Effector memory CD8-positive, alpha-beta T cell (primary cell): ENCODE results near the gene SCCPDH.
"Not testable (repeated sequence)": the region's sequence is repeated elsewhere in the genome, so short reads cannot be mapped to it uniquely, and the experiment has no call there.

ENCODE experiments used
- ATAC-seq: fragments of 150-1000 bp; cut with Tn5 transposase; replicated peaks from 2 replicates; pipeline ENCODE4 v1.10.0; 2021; ENCODE audit warnings: mild to moderate bottlenecking, moderate library complexity
- DNase-seq, 3 experiments: peaks; one replicate each; pipeline ENCODE4 v3.0.0; 2021
- H3K27ac Mint-ChIP-seq, 2 donors: one replicate each; pipeline ENCODE4 v1.8.0; 2022; ENCODE audit warnings: mild to moderate bottlenecking in 2 of 2, mixed read lengths in 2 of 2, moderate library complexity in 2 of 2
- H3K27me3 Mint-ChIP-seq, 2 donors: one replicate each; pipeline ENCODE4 v1.8.0; 2022; ENCODE audit warnings: mixed read lengths in 2 of 2
- H3K36me3 Mint-ChIP-seq: one replicate; pipeline ENCODE4 v1.8.0; 2022; ENCODE audit warnings: mild to moderate bottlenecking, moderate library complexity, mixed read lengths; ENCODE audit not compliant: insufficient read depth
- H3K4me1 Mint-ChIP-seq, 2 donors: one replicate each; pipeline ENCODE4 v1.8.0; 2022; ENCODE audit warnings: low read depth in 2 of 2, mixed read lengths in 2 of 2
- H3K4me3 Mint-ChIP-seq, 2 donors: one replicate each; pipeline ENCODE4 v1.8.0; 2022; ENCODE audit warnings: mild to moderate bottlenecking in 2 of 2, mixed read lengths in 2 of 2, moderate library complexity in 2 of 2
- H3K9me3 Mint-ChIP-seq, 2 donors: one replicate each; pipeline ENCODE4 v1.8.0; 2022; ENCODE audit warnings: mixed read lengths in 2 of 2

SCCPDH gene

DNA sequence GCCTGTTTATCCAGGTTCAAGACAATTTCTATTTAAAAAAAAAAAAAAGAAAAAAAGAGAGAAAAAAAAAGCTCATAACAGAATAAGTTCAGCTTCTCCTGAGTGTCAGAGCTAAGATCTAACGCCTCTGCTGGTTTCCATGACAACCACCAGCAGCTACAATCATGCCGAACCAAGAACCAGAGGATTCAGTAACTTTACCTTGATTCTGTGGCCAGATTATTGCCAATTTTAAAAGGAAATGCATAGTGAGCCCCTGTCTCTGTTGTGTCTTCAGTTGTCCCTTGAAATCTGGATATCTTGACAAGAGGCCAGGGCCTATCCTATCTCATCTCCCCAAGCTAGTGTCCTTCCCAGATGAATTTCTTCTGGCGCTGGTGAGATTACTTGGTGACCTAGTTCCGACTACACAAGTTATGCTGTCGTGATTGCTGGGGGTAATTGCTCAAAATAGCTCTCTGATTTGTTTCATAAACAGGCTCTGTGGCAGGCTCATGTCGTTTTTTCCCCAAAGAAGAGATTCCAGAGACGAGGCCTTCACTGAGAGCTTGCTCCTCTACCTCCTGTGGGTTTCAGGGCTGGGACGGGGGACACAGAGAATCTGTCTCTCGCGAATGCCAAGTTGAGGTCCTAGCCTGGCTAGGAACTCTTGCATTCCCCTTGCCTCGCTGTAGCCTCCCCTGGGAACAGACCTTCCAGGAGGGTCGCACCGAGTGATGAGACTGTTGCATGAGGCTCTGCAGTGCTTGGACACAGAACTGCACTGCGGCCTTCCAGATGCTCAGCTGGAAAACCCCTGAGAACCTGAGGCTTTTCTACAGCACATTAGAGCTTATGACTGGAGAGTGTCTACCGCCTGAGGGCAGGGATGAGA, 32.4 kb upstream of the SCCPDH start:
- Mint-ChIP-seq H3K27me3 (peaks cover 5 to 8% of the 10 kb centered on the region in 2 donors), H3K9me3 (peaks cover 0 to 8% of the 10 kb centered on the region in 2 donors), H3K4me3 (no peak overlapping the region), H3K27ac (peak overlapping the region; percentile 20 to 93), H3K36me3 (peaks cover 8% of the 10 kb centered on the region), H3K4me1 (peaks cover 2 to 3% of the 10 kb centered on the region in 2 donors)
- DNase-seq (no peak), ATAC-seq (no peak)

DNA sequence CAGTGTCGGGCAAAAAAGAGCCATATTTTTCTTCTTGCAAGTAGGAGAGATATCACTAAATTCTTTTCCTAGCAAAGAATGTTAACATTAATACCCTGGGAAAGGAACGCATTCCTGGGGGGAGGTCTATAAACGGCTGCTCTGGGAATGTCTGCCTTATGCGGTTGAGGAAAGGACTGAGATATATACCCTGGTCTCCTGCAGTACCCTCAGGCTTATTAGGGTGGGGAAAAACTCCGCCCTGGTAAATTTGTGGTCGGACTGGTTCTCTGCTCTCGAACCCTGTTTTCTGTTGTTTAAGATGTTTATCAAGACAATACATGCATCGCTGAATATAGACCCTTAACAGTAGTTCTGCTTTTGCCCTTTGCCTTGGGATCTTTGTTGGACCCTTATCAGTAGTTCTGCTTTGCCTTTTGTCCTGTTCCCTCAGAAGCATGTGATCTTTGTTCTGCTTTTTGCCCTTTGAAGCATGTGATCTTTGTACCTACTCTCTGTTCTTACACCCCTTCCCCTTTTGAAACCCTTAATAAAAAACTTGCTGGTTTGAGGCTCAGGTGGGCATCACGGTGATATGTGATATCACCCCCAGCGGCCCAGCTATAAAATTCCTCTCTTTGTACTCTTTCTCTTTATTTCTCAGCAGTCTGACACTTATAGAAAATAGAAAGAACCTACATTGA, 29.9 kb upstream of the SCCPDH start:
- ATAC-seq, DNase-seq, H3K36me3 Mint-ChIP-seq, H3K4me3 Mint-ChIP-seq, H3K27me3 Mint-ChIP-seq, H3K9me3 Mint-ChIP-seq: not testable (repeated sequence)
- H3K27ac Mint-ChIP-seq: peak overlapping the region in 1 of 2 donors; percentile 26
- H3K4me1 Mint-ChIP-seq: peaks cover 7 to 11% of the 10 kb centered on the region in 2 donors

DNA sequence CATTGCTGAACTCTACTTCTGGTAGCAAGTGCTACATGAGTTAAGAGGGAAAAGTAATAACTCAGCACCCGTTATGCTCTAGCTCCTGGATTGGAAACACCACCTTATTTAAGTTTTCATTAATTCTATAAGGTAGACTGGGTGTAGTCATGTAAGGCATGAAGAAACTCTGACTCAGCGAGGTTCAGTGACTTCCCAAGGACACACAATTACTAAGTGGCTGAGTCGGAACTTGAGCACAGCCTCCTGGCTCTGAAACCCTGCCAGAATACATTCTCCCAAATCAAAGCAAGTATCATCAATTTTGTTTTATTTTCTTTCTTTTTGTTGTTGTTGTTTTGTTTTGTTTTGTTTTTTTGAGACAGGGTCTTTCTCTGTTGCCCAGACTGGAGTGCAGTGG, 29.1 kb upstream of the SCCPDH start:
- DNase-seq: no peak
- no peaks in the 10 kb centered on the region for H3K27me3 Mint-ChIP-seq
- H3K9me3 Mint-ChIP-seq: peaks cover 0 to 8% of the 10 kb centered on the region in 2 donors
- peaks cover 8 to 11% of the 10 kb centered on the region in 2 donors for H3K4me1 Mint-ChIP-seq
- H3K4me3 Mint-ChIP-seq: no peak overlapping the region
- H3K27ac Mint-ChIP-seq: no peak overlapping the region
- no peak for ATAC-seq
- peaks cover 8% of the 10 kb centered on the region for H3K36me3 Mint-ChIP-seq

DNA sequence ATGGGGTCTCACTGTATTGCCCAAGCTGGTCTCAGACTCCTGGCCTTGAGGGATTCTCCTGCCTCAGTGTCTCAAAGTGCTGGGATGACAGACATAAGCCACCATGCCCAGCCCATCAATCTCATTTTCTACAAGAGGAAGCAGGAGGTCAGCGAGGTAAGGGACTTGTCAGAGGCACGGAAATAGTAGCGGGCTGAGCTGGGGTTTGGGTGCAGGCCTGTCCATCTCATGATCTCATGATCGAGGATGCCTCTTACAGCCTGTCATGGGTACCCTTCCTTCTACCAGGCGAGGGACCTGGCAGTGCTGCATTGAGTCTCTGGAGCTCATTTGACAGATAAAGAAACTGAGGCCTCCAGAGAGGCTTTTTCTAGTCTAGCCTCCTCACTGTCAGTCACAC, 28.5 kb upstream of the SCCPDH start:
- ATAC-seq (no peak), DNase-seq (no peak)
- peaks cover 8% of the 10 kb centered on the region for H3K36me3 Mint-ChIP-seq
- H3K27ac Mint-ChIP-seq: no peak overlapping the region
- peaks cover 8 to 11% of the 10 kb centered on the region in 2 donors for H3K4me1 Mint-ChIP-seq
- no peak overlapping the region for H3K4me3 Mint-ChIP-seq
- no peaks in the 10 kb centered on the region for H3K27me3 Mint-ChIP-seq
- peaks cover 0 to 8% of the 10 kb centered on the region in 2 donors for H3K9me3 Mint-ChIP-seq

DNA sequence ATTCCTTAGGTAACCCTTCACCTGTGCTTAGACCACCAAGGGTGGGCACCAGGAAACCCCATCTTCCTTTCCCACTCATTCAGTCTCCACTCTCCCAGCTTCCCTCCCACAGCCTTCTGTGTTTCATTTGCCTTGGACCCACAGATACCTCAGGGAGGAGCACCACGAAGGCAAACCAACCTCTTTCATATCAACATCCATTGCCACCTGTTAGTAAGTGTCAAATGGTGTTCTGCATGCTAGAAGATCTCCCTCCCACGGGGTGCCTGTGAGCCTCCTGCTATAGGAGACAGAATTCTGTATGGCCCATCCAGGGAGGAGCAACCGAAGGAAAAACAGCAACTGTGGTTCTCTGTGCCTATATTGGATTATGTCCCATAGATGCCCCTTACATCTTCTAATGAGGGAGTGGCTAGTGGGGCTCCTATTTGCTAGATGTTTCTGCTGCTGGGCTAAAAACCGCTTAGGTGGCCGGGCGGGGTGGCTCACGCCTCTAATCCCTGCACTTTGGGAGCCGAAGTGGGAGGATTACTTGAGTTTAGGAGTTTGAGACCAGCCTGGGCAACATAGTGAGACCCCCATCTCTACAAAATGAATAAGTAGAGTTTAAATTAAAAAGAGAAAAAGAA, 25.6 kb upstream of the SCCPDH start:
- DNase-seq (no peak), ATAC-seq (no peak)
- peaks cover 8% of the 10 kb centered on the region for H3K36me3 Mint-ChIP-seq
- H3K27ac Mint-ChIP-seq: peak overlapping the region; percentile 7 to 88
- H3K4me3 Mint-ChIP-seq: peak overlapping the region; percentile 72 to 79
- peaks cover 8 to 9% of the 10 kb centered on the region in 2 donors for H3K4me1 Mint-ChIP-seq
- H3K27me3 Mint-ChIP-seq: peaks cover 2 to 3% of the 10 kb centered on the region in 2 donors
- peaks cover 0 to 7% of the 10 kb centered on the region in 2 donors for H3K9me3 Mint-ChIP-seq

DNA sequence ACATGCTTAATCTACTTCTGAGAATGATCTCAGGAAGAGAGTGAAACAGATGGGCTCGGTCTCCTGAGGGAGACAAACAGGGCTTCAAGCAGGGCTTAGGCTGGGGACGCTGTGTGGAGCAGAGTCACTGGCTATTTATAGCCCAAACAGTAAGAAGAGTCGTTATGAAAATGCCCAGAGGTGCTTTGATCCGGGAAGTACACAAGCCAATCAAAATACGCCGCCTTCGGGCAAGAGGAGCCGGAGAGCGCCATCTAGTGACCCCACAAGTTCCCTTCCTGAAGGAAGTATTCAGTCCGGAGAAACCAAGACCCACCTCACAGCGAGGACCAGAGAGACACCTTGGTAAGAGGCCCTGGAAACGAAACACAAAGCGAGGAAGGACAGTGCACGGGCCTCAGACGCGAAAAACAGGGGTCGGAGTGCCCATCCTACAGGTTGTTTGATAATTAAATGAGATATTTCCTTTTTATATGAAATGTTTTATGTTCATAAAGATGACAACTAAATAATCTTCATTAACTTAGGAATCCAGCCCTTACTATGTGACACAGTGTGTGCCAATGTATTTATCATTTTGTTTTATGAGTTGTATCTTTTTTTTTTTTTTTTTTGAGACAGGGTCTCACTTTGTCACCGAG, 25.0 kb upstream of the SCCPDH start:
- Mint-ChIP-seq H3K4me3 (peak overlapping the region; percentile 72 to 79), H3K9me3 (peaks cover 0 to 7% of the 10 kb centered on the region in 2 donors), H3K36me3 (peaks cover 8% of the 10 kb centered on the region), H3K4me1 (peaks cover 8 to 9% of the 10 kb centered on the region in 2 donors), H3K27me3 (peaks cover 8% of the 10 kb centered on the region in 2 donors), H3K27ac (peak overlapping the region; percentile 7 to 88)
- peak; percentile 59 to 73 (median 73) for DNase-seq
- peak; percentile 93 for ATAC-seq

DNA sequence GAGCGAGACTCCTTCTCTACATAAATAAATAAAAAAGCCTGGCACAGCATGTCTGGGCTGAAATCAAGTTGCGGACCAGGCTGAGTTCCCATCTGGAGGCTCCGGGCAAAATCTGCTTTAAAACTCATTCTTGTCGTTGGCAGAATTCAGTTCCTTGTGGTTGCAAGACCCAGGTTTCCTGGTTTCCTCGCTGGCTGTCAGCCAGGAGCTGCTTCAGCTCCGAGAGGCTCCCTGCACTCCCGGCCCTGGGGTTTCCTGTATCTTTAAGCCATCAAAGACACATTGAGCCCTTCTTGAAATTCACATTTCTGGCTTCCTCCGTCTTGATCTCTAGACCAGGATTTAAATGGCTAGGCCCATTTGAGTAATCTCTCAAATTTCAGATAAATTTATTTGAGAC, 20.6 kb upstream of the SCCPDH start:
- no peaks in the 10 kb centered on the region for H3K36me3 Mint-ChIP-seq
- peaks cover 5 to 7% of the 10 kb centered on the region in 2 donors for H3K4me1 Mint-ChIP-seq
- DNase-seq: no peak
- no peak overlapping the region for H3K27ac Mint-ChIP-seq
- no peak overlapping the region for H3K4me3 Mint-ChIP-seq
- H3K9me3 Mint-ChIP-seq: no peaks in the 10 kb centered on the region
- ATAC-seq: no peak
- H3K27me3 Mint-ChIP-seq: peaks cover 9 to 14% of the 10 kb centered on the region in 2 donors

DNA sequence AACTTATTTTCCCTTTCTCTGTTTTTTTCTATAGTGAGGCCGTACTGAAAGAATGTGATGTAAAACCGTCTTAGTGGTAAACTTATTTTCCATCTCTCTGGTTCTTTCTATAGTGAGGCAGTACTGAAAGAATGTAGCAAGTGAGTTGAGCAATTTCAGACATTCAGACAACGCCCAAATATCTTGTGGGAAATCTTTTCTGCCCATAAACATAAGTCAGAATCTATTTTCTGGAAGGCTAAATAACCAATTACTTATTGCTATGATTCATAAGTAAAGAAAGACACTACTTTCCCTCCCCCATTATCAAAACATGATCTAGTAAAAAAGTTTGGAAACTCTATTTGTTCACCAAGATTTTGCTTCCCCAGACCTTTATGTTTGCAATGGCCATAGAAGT, 18.8 kb upstream of the SCCPDH start:
- Mint-ChIP-seq H3K4me3 (no peak overlapping the region), H3K27me3 (peaks cover 9 to 21% of the 10 kb centered on the region in 2 donors), H3K4me1 (no peaks in the 10 kb centered on the region), H3K27ac (no peak overlapping the region), H3K9me3 (peaks cover 0 to 2% of the 10 kb centered on the region in 2 donors), H3K36me3 (no peaks in the 10 kb centered on the region)
- ATAC-seq: no peak
- DNase-seq: no peak

DNA sequence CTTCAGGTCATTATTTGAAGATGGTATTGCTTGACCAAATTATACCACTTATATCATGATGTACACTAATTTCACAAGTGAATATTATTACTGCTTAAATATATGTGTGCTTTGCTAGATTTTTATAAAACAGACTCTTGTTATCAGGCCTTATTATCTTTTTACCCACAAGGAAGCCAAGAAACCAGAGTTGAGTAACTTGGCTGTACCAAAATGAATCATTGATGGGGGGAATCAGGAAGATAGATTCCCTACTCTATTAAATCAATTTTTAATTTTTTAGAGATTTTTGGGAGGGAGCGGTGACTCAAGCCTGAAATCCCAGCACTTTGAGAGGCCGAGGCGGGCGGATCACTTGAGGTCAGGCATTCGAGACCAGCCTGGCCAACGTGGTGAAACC, 16.0 kb upstream of the SCCPDH start:
- H3K4me3 Mint-ChIP-seq: no peak overlapping the region
- peaks cover 27 to 30% of the 10 kb centered on the region in 2 donors for H3K27me3 Mint-ChIP-seq
- no peaks in the 10 kb centered on the region for H3K36me3 Mint-ChIP-seq
- H3K4me1 Mint-ChIP-seq: no peaks in the 10 kb centered on the region
- ATAC-seq (no peak), DNase-seq (no peak)
- no peak overlapping the region for H3K27ac Mint-ChIP-seq
- H3K9me3 Mint-ChIP-seq: peaks cover 0 to 2% of the 10 kb centered on the region in 2 donors

DNA sequence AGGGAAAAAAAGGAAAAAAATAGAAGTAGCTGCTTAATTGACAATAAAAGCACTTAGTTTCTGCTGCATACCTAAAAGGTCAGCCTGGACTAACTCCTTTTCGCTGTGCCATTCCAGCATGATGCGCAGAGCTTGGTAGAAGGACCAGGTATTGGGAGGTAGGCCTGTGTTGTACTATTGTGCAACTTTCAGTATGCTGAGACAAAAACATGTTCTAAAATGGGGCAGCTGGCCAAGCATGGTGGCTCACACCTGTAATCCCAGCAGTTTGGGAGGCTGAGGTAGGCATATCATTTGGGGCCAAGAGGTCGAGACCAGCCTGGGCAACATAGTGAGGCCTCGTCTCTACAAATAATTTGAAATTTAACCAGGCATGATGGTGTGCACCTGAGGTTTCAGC, 15.0 kb upstream of the SCCPDH start:
- ATAC-seq (no peak), DNase-seq (no peak)
- Mint-ChIP-seq H3K4me3 (no peak overlapping the region), H3K27me3 (peaks cover 19 to 22% of the 10 kb centered on the region in 2 donors), H3K4me1 (no peaks in the 10 kb centered on the region), H3K27ac (no peak overlapping the region), H3K9me3 (peaks cover 0 to 2% of the 10 kb centered on the region in 2 donors), H3K36me3 (no peaks in the 10 kb centered on the region)

DNA sequence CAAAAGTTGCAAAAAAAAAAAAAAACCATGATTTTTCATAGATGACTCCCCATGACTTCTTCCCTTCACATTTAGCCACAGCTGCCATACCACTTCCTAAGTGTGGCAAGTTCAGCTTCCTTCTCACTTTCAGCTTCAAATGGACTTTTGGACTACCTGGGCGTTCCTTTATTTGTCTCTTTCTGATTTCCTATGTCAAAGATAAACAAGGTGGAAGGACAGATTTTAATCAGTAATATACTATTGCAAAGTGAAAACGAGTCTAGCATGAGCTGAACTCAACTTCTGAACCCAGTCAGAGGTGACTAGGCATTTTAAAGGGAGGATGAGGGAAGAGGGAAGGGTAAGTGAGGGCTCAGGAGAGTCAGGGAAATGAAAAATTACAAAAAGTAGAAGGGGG, 14.4 kb upstream of the SCCPDH start:
- no peak overlapping the region for H3K4me3 Mint-ChIP-seq
- ATAC-seq: no peak

DNA sequence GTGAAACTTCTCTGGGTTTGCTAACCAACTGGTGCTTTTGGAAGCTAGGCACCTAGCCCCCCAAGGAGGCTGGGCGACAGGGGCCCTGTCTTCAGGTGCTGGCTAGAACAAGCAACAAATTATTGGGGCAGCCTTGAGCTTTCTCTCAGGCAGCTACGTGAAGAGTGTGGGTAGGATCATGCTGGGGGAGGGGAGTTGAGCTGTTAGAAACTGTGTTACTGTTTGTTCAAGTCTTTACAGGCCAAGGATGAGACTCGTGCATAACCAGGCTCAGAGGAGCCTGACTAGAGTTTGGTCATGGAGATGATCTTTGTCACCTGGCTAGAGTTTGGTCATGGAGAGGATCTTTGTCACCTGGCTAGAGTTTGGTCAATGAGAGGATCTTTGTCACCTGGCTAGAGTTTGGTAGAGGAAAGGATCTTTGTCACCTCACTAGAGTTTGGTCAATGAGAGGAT, 12.6 kb upstream of the SCCPDH start:
- no peaks in the 10 kb centered on the region for H3K4me1 Mint-ChIP-seq
- H3K27ac Mint-ChIP-seq: no peak overlapping the region
- peaks cover 0 to 2% of the 10 kb centered on the region in 2 donors for H3K9me3 Mint-ChIP-seq
- DNase-seq: no peak
- no peak overlapping the region for H3K4me3 Mint-ChIP-seq
- H3K27me3 Mint-ChIP-seq: peaks cover 31 to 40% of the 10 kb centered on the region in 2 donors
- H3K36me3 Mint-ChIP-seq: no peaks in the 10 kb centered on the region
- ATAC-seq: no peak

More for the DNA sequence above, 14.4 kb upstream of the SCCPDH start:
- H3K27me3 Mint-ChIP-seq: peaks cover 16 to 23% of the 10 kb centered on the region in 2 donors
- no peak overlapping the region for H3K27ac Mint-ChIP-seq
- peaks cover 0 to 2% of the 10 kb centered on the region in 2 donors for H3K9me3 Mint-ChIP-seq
- no peaks in the 10 kb centered on the region for H3K36me3 Mint-ChIP-seq
- no peaks in the 10 kb centered on the region for H3K4me1 Mint-ChIP-seq
- DNase-seq: no peak

DNA sequence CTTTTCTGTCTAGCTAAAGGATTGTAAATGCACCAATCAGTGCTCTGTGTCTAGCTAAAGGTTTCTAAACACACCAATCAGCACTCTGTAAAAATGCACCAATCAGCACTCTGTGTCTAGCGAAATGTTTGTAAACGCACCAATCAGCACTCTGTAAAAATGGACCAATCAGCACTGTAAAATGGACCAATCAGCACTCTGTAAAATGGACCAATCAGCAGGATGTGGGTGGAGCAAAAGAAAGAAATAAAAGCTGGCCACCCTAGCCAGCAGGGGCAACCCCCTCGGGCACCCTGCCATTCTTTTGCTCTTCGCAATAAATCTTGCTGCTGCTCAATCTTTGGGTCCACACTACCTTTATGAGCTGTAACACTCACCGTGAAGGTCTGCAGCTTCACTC, 11.8 kb upstream of the SCCPDH start:
- H3K4me1 Mint-ChIP-seq, H3K36me3 Mint-ChIP-seq, H3K9me3 Mint-ChIP-seq, H3K27ac Mint-ChIP-seq, ATAC-seq, DNase-seq, H3K4me3 Mint-ChIP-seq: not testable (repeated sequence)
- H3K27me3 Mint-ChIP-seq: peaks cover 37 to 47% of the 10 kb centered on the region in 2 donors
